Suppressor macrophage treated with lipopolysaccharide for 1 hour (primary cell): Measurements from ENCODE around the gene FOLH1.
"Not testable (repeated sequence)": the region's sequence is repeated elsewhere in the genome, so short reads cannot be mapped to it uniquely, and the experiment has no call there.

Experiments
- DNase-seq, 3 donors: peaks; one replicate each; pipeline ENCODE4 v3.0.0-alpha.2; 2020 to 2022

FOLH1 gene

DNA sequence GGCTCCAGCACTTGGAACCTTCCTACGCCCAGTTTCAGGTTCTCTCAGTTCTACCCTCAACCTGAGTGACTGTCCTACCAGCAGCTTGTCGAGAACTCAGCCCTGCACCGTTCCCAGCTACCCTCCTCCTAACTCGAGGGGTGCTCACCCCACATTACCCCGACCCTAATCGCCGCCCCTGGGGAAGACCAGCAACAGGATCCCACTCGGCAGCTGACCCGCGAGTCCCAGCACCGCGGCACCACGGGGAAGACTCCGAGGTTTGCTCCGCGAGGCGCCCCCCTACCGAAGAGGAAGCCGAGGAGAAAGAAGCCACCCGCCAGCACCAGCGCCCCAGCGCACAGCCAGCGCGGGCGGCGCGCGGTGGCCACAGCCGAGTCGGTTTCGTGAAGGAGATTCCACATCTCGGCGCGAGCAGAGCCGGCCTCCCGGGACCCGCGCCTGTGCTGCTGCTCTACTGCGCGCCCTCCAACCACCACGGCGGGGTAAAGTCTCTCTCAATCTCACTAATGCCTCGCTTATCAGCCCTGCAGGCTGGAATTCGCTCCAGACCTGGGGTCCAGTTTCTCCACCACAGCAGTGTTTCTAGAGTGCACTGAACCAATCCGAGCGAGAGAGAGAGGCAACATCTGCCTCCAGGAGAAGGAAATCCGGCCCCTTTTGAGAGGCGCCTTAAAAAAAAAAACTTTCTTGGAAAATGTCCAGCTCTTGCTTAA, at the start of gene FOLH1:
Gene FOLH1, minus strand, starts transcription at position 597 of the 716 bp plus-strand sequence. Its CDS starts 193 bp downstream, at position 404.
- DNase-seq: peak; percentile 23 to 37 (median 24)

DNA sequence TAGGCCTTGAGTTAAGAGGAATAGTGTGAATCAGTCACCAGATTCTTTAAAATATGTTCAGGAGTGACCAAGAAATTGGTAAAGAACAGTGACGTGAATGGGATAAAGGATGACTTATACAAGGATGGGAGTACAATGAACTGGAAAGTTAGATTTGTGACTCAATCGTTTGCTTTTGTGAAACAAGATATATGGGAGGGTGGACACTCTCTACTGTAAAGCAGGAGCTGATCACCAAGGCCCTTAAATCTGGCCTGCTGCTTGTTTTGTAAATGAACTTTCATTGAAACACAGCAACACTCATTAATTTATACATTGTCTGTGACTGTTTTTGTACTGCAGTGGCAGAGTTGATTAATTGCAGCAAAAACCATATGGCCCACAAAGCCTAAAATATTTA, 46.7 kb upstream of the FOLH1 start:
- DNase-seq: not testable (repeated sequence)

GRCh38 chr11:49251212-49251611, 42.8 kb upstream of the FOLH1 start:
- not testable (repeated sequence) for DNase-seq

DNA sequence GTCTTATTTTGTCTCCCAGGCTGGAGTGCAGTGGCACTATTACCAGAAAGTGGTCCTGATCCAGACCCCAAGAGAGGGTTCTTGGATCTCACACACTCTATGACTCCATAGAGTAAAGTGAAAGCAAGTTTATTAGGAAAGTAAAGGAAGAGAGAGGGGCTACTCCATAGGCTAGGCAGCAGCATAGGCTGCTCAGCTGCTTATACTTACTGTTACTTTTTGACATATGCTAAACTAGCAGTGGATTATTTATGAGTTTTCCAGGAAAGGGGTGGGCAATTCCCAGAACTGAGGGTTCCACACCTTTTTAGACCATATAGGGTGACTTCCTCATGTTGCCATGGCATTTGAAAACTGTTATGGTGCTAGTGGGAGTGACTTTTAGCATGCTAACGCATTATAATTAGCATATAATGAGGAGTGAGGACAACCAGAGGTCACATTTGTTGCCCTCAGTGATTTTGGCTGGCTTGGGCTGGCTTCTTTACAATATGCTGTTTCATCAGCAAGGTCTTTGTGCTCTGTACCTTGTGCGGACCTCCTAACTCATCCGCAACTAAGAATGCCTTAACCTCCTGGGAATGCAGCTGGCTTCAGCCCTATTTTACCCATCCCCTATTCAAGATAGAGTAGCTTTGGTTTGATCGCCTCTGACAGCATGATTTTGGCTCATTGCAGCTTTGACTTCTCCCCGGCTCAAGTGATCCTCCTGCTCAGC, 42.2 kb upstream of the FOLH1 start:
- not testable (repeated sequence) for DNase-seq

- DNase-seq: not testable (repeated sequence)
These were observed 41.0 kb upstream of the FOLH1 start for GRCh38 chr11:49249363-49249762.

GRCh38 chr11:49233685-49234084, 25.3 kb upstream of the FOLH1 start:
- not testable (repeated sequence) for DNase-seq

- DNase-seq: not testable (repeated sequence)
These were observed 24.6 kb upstream of the FOLH1 start for GRCh38 chr11:49233019-49233418.

- DNase-seq: not testable (repeated sequence)
These were observed 23.3 kb upstream of the FOLH1 start for GRCh38 chr11:49231725-49232124.

- not testable (repeated sequence) for DNase-seq
These were observed 22.1 kb upstream of the FOLH1 start for GRCh38 chr11:49230534-49230933.

- not testable (repeated sequence) for DNase-seq
These were observed 21.6 kb upstream of the FOLH1 start for GRCh38 chr11:49230001-49230400.

GRCh38 chr11:49229136-49229535, 20.7 kb upstream of the FOLH1 start:
- DNase-seq: not testable (repeated sequence)

- DNase-seq: not testable (repeated sequence)
These were observed 16.9 kb upstream of the FOLH1 start for GRCh38 chr11:49225255-49225785.

DNA sequence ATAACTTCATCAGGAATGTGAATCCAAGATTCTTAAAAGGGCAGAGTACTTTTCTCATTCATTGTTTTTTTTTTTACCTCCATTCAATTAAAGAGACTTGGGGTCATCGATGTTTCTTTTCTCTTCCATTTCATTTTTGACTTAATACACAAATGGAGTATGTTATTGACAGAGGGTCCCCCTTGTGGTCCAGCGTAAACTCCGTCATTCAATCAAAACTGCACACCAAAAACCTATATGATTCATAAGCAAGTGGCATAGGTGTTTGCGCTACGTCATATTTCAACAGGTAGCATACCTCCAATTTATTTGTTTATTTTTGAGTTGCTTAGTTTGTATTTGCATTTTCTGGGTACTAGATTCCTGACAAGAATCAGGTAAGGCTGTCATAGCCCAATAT, 12.7 kb upstream of the FOLH1 start:
- no peak for DNase-seq

DNA sequence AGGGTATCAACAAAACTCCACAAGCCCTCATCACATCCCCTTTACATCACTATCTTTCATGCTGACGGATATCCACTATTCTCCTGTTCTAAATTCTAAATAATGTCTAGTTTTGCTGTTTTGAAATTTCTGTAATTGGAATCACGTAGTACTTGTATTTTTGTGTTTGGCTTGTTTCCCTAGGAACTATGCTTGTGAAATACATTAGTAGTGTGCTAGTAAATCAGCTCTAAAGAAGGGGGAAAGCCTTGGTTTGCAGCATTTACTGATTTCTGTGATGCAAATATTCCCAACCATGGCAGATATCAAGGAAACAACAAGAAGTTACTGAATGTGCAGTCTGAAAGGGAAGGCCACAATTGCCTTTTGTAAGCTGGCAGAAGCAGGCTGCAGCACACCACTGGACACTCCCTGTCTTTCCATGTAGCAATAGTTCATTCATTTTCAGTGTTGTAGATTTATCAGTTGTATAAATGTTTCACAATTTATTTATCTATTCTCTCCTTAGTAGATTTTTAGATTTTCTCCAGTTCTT, 4.7 kb upstream of the FOLH1 start:
- DNase-seq: no peak

- not testable (repeated sequence) for DNase-seq
These were observed 1.4 kb downstream of the FOLH1 start for GRCh38 chr11:49206999-49207398.

- no peak for DNase-seq
These were observed 6.0 kb downstream of the FOLH1 start for GRCh38 chr11:49202287-49202976.

DNA sequence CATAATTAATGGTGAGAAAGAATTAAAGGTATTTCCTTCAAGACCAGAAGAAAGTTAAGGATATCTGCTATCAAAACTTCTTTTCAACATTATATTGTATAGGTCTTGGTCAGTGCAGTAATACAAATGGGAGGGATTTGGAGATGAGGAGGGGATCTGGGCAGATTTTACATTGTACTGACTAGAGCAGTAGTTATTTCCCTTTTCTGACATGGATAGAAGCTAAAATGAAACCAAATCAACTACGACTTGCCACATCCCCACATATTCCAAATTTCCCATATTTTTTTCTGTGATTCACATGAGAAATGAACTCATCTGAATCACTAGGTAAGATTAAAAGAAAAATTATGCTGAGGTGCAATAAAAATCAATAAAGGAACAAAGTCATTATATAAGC, 11.6 kb downstream of the FOLH1 start:
- DNase-seq: peak; percentile 0 to 38 (median 17)

GRCh38 chr11:49196002-49196401, 12.4 kb downstream of the FOLH1 start:
- DNase-seq: not testable (repeated sequence)

- DNase-seq: not testable (repeated sequence)
These were observed 18.1 kb downstream of the FOLH1 start for GRCh38 chr11:49190287-49190686.

GRCh38 chr11:49186225-49186624, 22.2 kb downstream of the FOLH1 start:
- not testable (repeated sequence) for DNase-seq

DNA sequence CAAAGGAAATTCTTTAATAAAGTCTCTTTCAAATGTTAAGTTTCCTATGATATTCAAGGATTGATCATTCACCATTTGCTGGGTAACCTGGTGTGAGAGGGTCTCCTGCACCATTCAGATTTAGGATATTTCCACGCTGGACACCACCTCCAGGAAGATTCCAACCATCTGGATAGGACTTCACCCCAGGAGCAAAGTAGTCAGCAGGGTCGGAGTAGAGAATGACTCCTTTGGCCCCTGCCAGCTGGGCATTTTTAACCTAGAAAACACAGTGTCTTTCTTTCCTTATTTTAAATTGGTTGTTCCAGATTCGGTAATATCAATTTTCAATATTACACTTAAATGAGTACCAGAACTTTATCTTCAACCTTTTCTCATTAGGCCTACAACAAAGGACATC, 22.8 kb downstream of the FOLH1 start:
- not testable (repeated sequence) for DNase-seq

DNA sequence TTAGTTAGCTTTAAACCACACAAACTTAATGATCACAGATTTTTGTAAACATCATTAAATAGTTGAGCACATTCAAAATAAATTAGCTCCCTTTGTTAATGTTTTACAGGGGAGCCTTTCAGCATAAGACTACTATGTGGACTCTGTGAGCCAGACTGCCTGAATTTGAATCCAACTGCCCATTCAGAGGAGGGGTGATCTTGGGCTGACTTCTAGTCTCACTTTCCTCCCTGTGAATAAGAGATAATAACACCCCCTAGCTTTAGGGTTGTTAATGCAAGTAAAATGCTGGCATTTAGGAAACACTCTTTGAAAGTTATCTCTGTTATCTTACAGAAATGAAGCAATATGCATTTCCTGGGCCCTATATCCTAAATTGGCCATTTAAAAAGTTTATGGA, 23.6 kb downstream of the FOLH1 start:
- not testable (repeated sequence) for DNase-seq

GRCh38 chr11:49177936-49178335, 30.5 kb downstream of the FOLH1 start:
- DNase-seq: not testable (repeated sequence)
